CD4-positive, alpha-beta memory T cell (primary cell): ENCODE results near the gene OR51D1. TPM values are rescaled to one million over a fixed set of nuclear protein-coding genes. Genes with fewer than 3 reads are reported as not detected.

Experiments used
- CTCF ChIA-PET: fragments of 350-600 bp; sonication (Branson Sonifier 250); formaldehyde crosslinking; loops from one replicate; lab custom pipeline; 2021; ENCODE audit warnings: inconsistent platforms; ENCODE audit not compliant: partially characterized antibody; lab: Charles Lee
- POLR2A ChIA-PET: fragments of 350-600 bp; sonication (Branson Sonifier 250); formaldehyde crosslinking; loops from one replicate; lab custom pipeline; 2021; ENCODE audit not compliant: partially characterized antibody; lab: Charles Lee
- DNase-seq, 5 donors: peaks; one replicate each; pipeline versions ENCODE4 v3.0.0 to v3.0.0-alpha.2; 2020 to 2022; ENCODE audit warnings: mixed read lengths in 1 of 5
- H3K27ac ChIP-seq: one replicate; pipeline ENCODE4 v1.7.0; 2013; ENCODE audit warnings: low read depth, low read length
- H3K27me3 ChIP-seq: 2 replicates; pipeline ENCODE4 v1.7.0; 2013; ENCODE audit warnings: mild to moderate bottlenecking, low read length, moderate library complexity; ENCODE audit not compliant: insufficient read depth
- H3K36me3 ChIP-seq: 2 replicates; pipeline ENCODE4 v1.7.0; 2013; ENCODE audit warnings: mild to moderate bottlenecking, low read length, moderate library complexity; ENCODE audit not compliant: insufficient read depth
- H3K4me1 ChIP-seq: 2 replicates; pipeline ENCODE4 v1.7.0; 2013; ENCODE audit warnings: mild to moderate bottlenecking, low read length, moderate library complexity; ENCODE audit not compliant: insufficient read depth
- H3K4me3 ChIP-seq, 2 donors: one replicate each; pipeline ENCODE4 v1.7.0; 2013; ENCODE audit warnings: low read length in 2 of 2, mild to moderate bottlenecking in 1 of 2
- H3K9me3 ChIP-seq, 2 donors: one replicate each; pipeline ENCODE4 v1.7.0; 2013; ENCODE audit warnings: low read length in 2 of 2, control low read depth in 1 of 2; ENCODE audit not compliant: control insufficient read depth in 1 of 2
- H3K27ac Mint-ChIP-seq, 7 donors: one replicate each; pipeline ENCODE4 v1.8.0; 2020 to 2021; ENCODE audit warnings: mixed read lengths in 7 of 7, mild to moderate bottlenecking in 6 of 7, inconsistent platforms in 3 of 7, moderate library complexity in 3 of 7
- H3K27me3 Mint-ChIP-seq, 2 donors: one replicate each; pipeline ENCODE4 v1.8.0; 2020 to 2021; ENCODE audit warnings: mixed read lengths in 2 of 2
- H3K36me3 Mint-ChIP-seq, 2 donors: one replicate each; pipeline ENCODE4 v1.8.0; 2020 to 2021; ENCODE audit warnings: mixed read lengths in 2 of 2, inconsistent platforms in 1 of 2, mild to moderate bottlenecking in 1 of 2
- H3K4me1 Mint-ChIP-seq, 4 donors: one replicate each; pipeline ENCODE4 v1.8.0; 2020 to 2021; ENCODE audit warnings: mixed read lengths in 4 of 4, mild to moderate bottlenecking in 1 of 4
- H3K4me3 Mint-ChIP-seq, 8 donors: one replicate each; pipeline ENCODE4 v1.8.0; 2020 to 2021; ENCODE audit warnings: mixed read lengths in 8 of 8, mild to moderate bottlenecking in 7 of 8, moderate library complexity in 6 of 8, inconsistent platforms in 3 of 8
- H3K9me3 Mint-ChIP-seq, 8 donors: one replicate each; pipeline ENCODE4 v1.8.0; 2020 to 2021; ENCODE audit warnings: mixed read lengths in 8 of 8, mild to moderate bottlenecking in 5 of 8, inconsistent platforms in 3 of 8, moderate library complexity in 1 of 8
- intact Hi-C: fragments of 100-400 bp; cut with micrococcal nuclease; formaldehyde crosslinking; loops from one replicate; pipeline ENCODE4 v1.15.1; 2023
- polyA plus RNA-seq, 2 donors: library from polyadenylated mRNA; unstranded; fragments of 300-500 nt; fragmentation: Illumina TruSeq; gene quantifications; one replicate each; pipeline ENCODE4 v1.2.3, GENCODE V29; 2021
- total RNA-seq, 2 experiments: library from RNA; stranded (reverse); gene quantifications; one replicate each; pipeline ENCODE4 v1.2.3, GENCODE V29; 2021

The OR51D1 gene
- total and polyA plus RNA-seq, 4 experiments from 2014 or later: not detected

- Mint-ChIP-seq H3K27me3 (no peaks in the 10 kb centered on the region), H3K36me3 (peaks cover 17 to 26% of the 10 kb centered on the region in 2 donors), H3K4me3 (peak within 1 kb of the TSS; percentile 93 to 98 (median 96)), H3K27ac (peak within 1 kb of the TSS; percentile 88 to 98 (median 97)), H3K9me3 (peaks cover 0 to 1% (median 0%) of the 10 kb centered on the region in 8 donors), H3K4me1 (peaks cover 35 to 64% (median 46%) of the 10 kb centered on the region in 4 donors)
- intact Hi-C loops: loop anchor here (2.0 to 10.0 kb wide), 3 partner anchors 215 to 1627 kb away; partner anchors contain the start of genes CNGA4, FHIP1B and TRIM21
- Histone ChIP-seq H3K9me3 (no peaks in the 10 kb centered on the region), H3K27ac (peak within 1 kb of the TSS; percentile 82), H3K4me3 (peak within 1 kb of the TSS; percentile 32 to 79), H3K27me3 (no peaks in the 10 kb centered on the region), H3K36me3 (peaks cover 8% of the 10 kb centered on the region), H3K4me1 (peaks cover 39% of the 10 kb centered on the region)
- DNase-seq: peak; percentile 94 to 96 (median 94)
- ChIA-PET POLR2A (interaction anchor here (0.7 to 1.8 kb wide), 4 partner anchors 10 to 215 kb away, joined by 3 to 5 read pairs (median 3); partner anchors contain the start of gene TRIM21), CTCF (interaction anchor here (1.5 kb wide), 1 partner anchor 421 kb away, joined by 3 read pairs; no protein-coding TSS in a partner anchor)
These were observed 29.3 kb upstream of the OR51D1 start, which contains the start of gene TRIM68 for GRCh38 chr11:4607781-4608666. Gene TRIM68, minus strand, starts transcription at chr11:4608231. Its CDS starts 2,727 bp downstream, at chr11:4605504.

GRCh38 chr11:4610258-4610935, 26.9 kb upstream of the OR51D1 start:
- DNase-seq: peak in 4 of 5 donors; percentile 18 to 31 (median 24)
- ChIA-PET CTCF (interaction anchor here (1.9 kb wide), 1 partner anchor 26 kb away, joined by 4 read pairs; no protein-coding TSS in a partner anchor), POLR2A (no interaction called here)
- peaks cover 0 to 4% of the 10 kb centered on the region in 2 donors for H3K27me3 Mint-ChIP-seq
- Histone ChIP-seq H3K9me3 (no peaks in the 10 kb centered on the region), H3K27ac (peak overlapping the region; percentile 2), H3K4me1 (peaks cover 39% of the 10 kb centered on the region), H3K4me3 (peak overlapping the region; percentile 27 to 70), H3K27me3 (no peaks in the 10 kb centered on the region), H3K36me3 (peaks cover under 1% of the 10 kb centered on the region)
- H3K9me3 Mint-ChIP-seq: peaks cover 0 to 1% (median 0%) of the 10 kb centered on the region in 8 donors
- intact Hi-C loops: no loop called here
- H3K36me3 Mint-ChIP-seq: peaks cover 0 to 13% of the 10 kb centered on the region in 2 donors
- H3K27ac Mint-ChIP-seq: peak overlapping the region; percentile 74 to 98 (median 88)
- peaks cover 33 to 50% (median 41%) of the 10 kb centered on the region in 4 donors for H3K4me1 Mint-ChIP-seq
- H3K4me3 Mint-ChIP-seq: peak overlapping the region; percentile 63 to 89 (median 76)

- H3K9me3 ChIP-seq: no peaks in the 10 kb centered on the region
- intact Hi-C loops: no loop called here
- CTCF ChIA-PET: interaction anchor here (1.6 to 2.7 kb wide), 2 partner anchors 14 to 25 kb away, joined by 8 to 9 read pairs; partner anchors contain the start of gene OR51D1
These were observed 25.3 kb upstream of the OR51D1 start for GRCh38 chr11:4611986-4612385.

GRCh38 chr11:4615856-4616444, 21.3 kb upstream of the OR51D1 start:
- no peaks in the 10 kb centered on the region for H3K9me3 Mint-ChIP-seq
- no peak overlapping the region for H3K4me3 Mint-ChIP-seq
- Histone ChIP-seq H3K9me3 (no peaks in the 10 kb centered on the region), H3K27ac (no peak overlapping the region), H3K4me1 (peaks cover under 1% of the 10 kb centered on the region), H3K27me3 (no peaks in the 10 kb centered on the region), H3K36me3 (no peaks in the 10 kb centered on the region), H3K4me3 (no peak overlapping the region)
- peaks cover 14 to 21% of the 10 kb centered on the region in 2 donors for H3K27me3 Mint-ChIP-seq
- POLR2A ChIA-PET: no interaction called here
- no peaks in the 10 kb centered on the region for H3K36me3 Mint-ChIP-seq
- intact Hi-C loops: no loop called here
- no peak for DNase-seq
- H3K4me1 Mint-ChIP-seq: no peaks in the 10 kb centered on the region
- CTCF ChIA-PET: interaction anchor here (1.2 kb wide), 1 partner anchor 22 kb away, joined by 3 read pairs; no protein-coding TSS in a partner anchor
- H3K27ac Mint-ChIP-seq: no peak overlapping the region

More at GRCh38 chr11:4611986-4612385, 25.3 kb upstream of the OR51D1 start:
- no peak overlapping the region for H3K27ac Mint-ChIP-seq
- Histone ChIP-seq H3K27ac (no peak overlapping the region), H3K27me3 (no peaks in the 10 kb centered on the region), H3K4me3 (no peak overlapping the region), H3K36me3 (no peaks in the 10 kb centered on the region), H3K4me1 (peaks cover 27% of the 10 kb centered on the region)
- POLR2A ChIA-PET: no interaction called here
- peaks cover 0 to 1% (median 0%) of the 10 kb centered on the region in 8 donors for H3K9me3 Mint-ChIP-seq
- H3K4me3 Mint-ChIP-seq: no peak overlapping the region
- DNase-seq: no peak
- H3K36me3 Mint-ChIP-seq: peaks cover 0 to 9% of the 10 kb centered on the region in 2 donors
- peaks cover 3 to 10% of the 10 kb centered on the region in 2 donors for H3K27me3 Mint-ChIP-seq
- peaks cover 23 to 38% (median 31%) of the 10 kb centered on the region in 4 donors for H3K4me1 Mint-ChIP-seq

- H3K36me3 ChIP-seq: no peaks in the 10 kb centered on the region
- H3K27me3 ChIP-seq: no peaks in the 10 kb centered on the region
- H3K9me3 ChIP-seq: no peaks in the 10 kb centered on the region
- no peak overlapping the region for H3K4me3 ChIP-seq
- H3K9me3 Mint-ChIP-seq: peaks cover 0 to 3% (median under 1%) of the 10 kb centered on the region in 8 donors
- ChIA-PET POLR2A (no interaction called here), CTCF (interaction anchor here (1.1 kb wide), 1 partner anchor 17 kb away, joined by 5 read pairs; no protein-coding TSS in a partner anchor)
- no peaks in the 10 kb centered on the region for H3K36me3 Mint-ChIP-seq
- H3K4me1 ChIP-seq: no peaks in the 10 kb centered on the region
- no peaks in the 10 kb centered on the region for H3K4me1 Mint-ChIP-seq
- H3K27ac ChIP-seq: no peak overlapping the region
- no peak overlapping the region for H3K4me3 Mint-ChIP-seq
- no peak overlapping the region for H3K27ac Mint-ChIP-seq
- intact Hi-C loops: no loop called here
- peaks cover 18 to 21% of the 10 kb centered on the region in 2 donors for H3K27me3 Mint-ChIP-seq
- no peak for DNase-seq
These were observed 17.8 kb upstream of the OR51D1 start for GRCh38 chr11:4619514-4619913.

- Mint-ChIP-seq H3K4me1 (no peaks in the 10 kb centered on the region), H3K36me3 (peaks cover 5 to 11% of the 10 kb centered on the region in 2 donors), H3K27ac (no peak overlapping the region), H3K9me3 (peaks cover 10 to 33% (median 20%) of the 10 kb centered on the region in 8 donors), H3K4me3 (no peak overlapping the region), H3K27me3 (peaks cover 32 to 35% of the 10 kb centered on the region in 2 donors)
- ChIA-PET CTCF (interaction anchor here (1.6 to 4.1 kb wide), 3 partner anchors 10 to 20 kb away, joined by 3 to 34 read pairs (median 8); partner anchors contain the start of gene OR51D1), POLR2A (no interaction called here)
- H3K27me3 ChIP-seq: no peaks in the 10 kb centered on the region
- peak in 4 of 5 donors; percentile 8 to 45 (median 22) for DNase-seq
- H3K4me3 ChIP-seq: no peak overlapping the region
- H3K9me3 ChIP-seq: peaks cover 0 to 6% of the 10 kb centered on the region in 2 donors
- H3K27ac ChIP-seq: no peak overlapping the region
- intact Hi-C loops: no loop called here
- no peaks in the 10 kb centered on the region for H3K4me1 ChIP-seq
- no peaks in the 10 kb centered on the region for H3K36me3 ChIP-seq
These were observed 10.8 kb upstream of the OR51D1 start for GRCh38 chr11:4626207-4627099.
